ENCODE measurements around the gene NCKAP5L. TPM values are rescaled to one million over a fixed set of nuclear protein-coding genes. Genes with fewer than 3 reads are reported as not detected.

Gene NCKAP5L
- polyA plus RNA-seq, 1 donor (not counting 4 experiments of a cell fraction or from before 2014, with no cell fraction given) = 3.9 TPM

GRCh38 chr12:49811961-49812401, 16.2 kb downstream of the NCKAP5L start:
- Histone ChIP-seq H3K79me2 (ENCODE audit: control insufficient read depth, insufficient read depth, low read length) (peaks cover 18% of the 10 kb centered on the region), H3K9me3 (ENCODE audit: control insufficient read depth, low read depth, low read length) (no peaks in the 10 kb centered on the region), H3K27ac (ENCODE audit: control insufficient read depth, insufficient read depth, low read length) (no peak overlapping the region), H3K4me2 (ENCODE audit: control insufficient read depth, extremely low read depth, insufficient read depth, low read depth, low read length) (no peak overlapping the region), H3K4me3 (ENCODE audit: control insufficient read depth in 2 of 3, extremely low read depth in 1 of 3, insufficient read depth in 2 of 3, low read depth in 1 of 3, low read length in 3 of 3) (no peak overlapping the region), H2AFZ (ENCODE audit: control insufficient read depth, low read length) (no peak overlapping the region), H4K20me1 (ENCODE audit: control insufficient read depth, extremely low read depth, insufficient read depth, low read length) (peaks cover 1% of the 10 kb centered on the region), H3K36me3 (ENCODE audit: control insufficient read depth in 2 of 2, extremely low read depth in 1 of 2, insufficient read depth in 2 of 2, low read length in 2 of 2) (peaks cover 0 to 14% of the 10 kb centered on the region in 2 experiments), H3K4me1 (ENCODE audit: control insufficient read depth, extremely low read depth, insufficient read depth, low read length) (no peaks in the 10 kb centered on the region), H3K27me3 (ENCODE audit: control insufficient read depth, extremely low read depth, insufficient read depth, low read length) (no peaks in the 10 kb centered on the region), H3K9ac (ENCODE audit: control insufficient read depth, extremely low read depth, insufficient read depth, low read length) (no peak overlapping the region), H3K9me1 (ENCODE audit: control insufficient read depth, extremely low read depth, insufficient read depth, low read length) (no peaks in the 10 kb centered on the region)
- no peak for DNase-seq (ENCODE audit: low read depth, low spot score)
- dilution Hi-C loops (cut with MboI; ENCODE audit: extremely low pct_ligation_motif_present, low sequenced_read_pairs) = no loop called here
- TF ChIP-seq CTCF (optimal IDR thresholded peaks at IDR 0.05 in 1 of 3, IDR thresholded peaks at IDR 0.05 in 1 of 3, conservative IDR thresholded peaks at IDR 0.05 in 1 of 3; ENCODE audit: extremely low read depth in 1 of 3, insufficient read depth in 2 of 3, low read length in 3 of 3) (no peak), EZH2 (IDR thresholded peaks at IDR 0.05; ENCODE audit: low read length) (no peak)
- FAIRE-seq = no peak

GRCh38 chr12:49811136-49811535, 17.1 kb downstream of the NCKAP5L start:
- FAIRE-seq (no peak), DNase-seq (ENCODE audit: low read depth, low spot score) (no peak)
- dilution Hi-C loops (cut with MboI; ENCODE audit: extremely low pct_ligation_motif_present, low sequenced_read_pairs) = no loop called here
- peaks cover under 1 to 15% of the 10 kb centered on the region in 2 experiments for H3K36me3 ChIP-seq (ENCODE audit: control insufficient read depth in 2 of 2, extremely low read depth in 1 of 2, insufficient read depth in 2 of 2, low read length in 2 of 2)
- H3K27me3 ChIP-seq (ENCODE audit: control insufficient read depth, extremely low read depth, insufficient read depth, low read length) = no peaks in the 10 kb centered on the region
- H3K79me2 ChIP-seq (ENCODE audit: control insufficient read depth, insufficient read depth, low read length) = peaks cover 13% of the 10 kb centered on the region
- H3K27ac ChIP-seq (ENCODE audit: control insufficient read depth, insufficient read depth, low read length) = no peak overlapping the region
- H3K9ac ChIP-seq (ENCODE audit: control insufficient read depth, extremely low read depth, insufficient read depth, low read length) = no peak overlapping the region
- H3K4me1 ChIP-seq (ENCODE audit: control insufficient read depth, extremely low read depth, insufficient read depth, low read length) = no peaks in the 10 kb centered on the region
- no peak for TF ChIP-seq CTCF (optimal IDR thresholded peaks at IDR 0.05 in 1 of 3, IDR thresholded peaks at IDR 0.05 in 1 of 3, conservative IDR thresholded peaks at IDR 0.05 in 1 of 3; ENCODE audit: extremely low read depth in 1 of 3, insufficient read depth in 2 of 3, low read length in 3 of 3)
- H3K9me1 ChIP-seq (ENCODE audit: control insufficient read depth, extremely low read depth, insufficient read depth, low read length) = no peaks in the 10 kb centered on the region
- no peak overlapping the region for H2AFZ ChIP-seq (ENCODE audit: control insufficient read depth, low read length)
- no peak overlapping the region for H3K4me3 ChIP-seq (ENCODE audit: control insufficient read depth in 2 of 3, extremely low read depth in 1 of 3, insufficient read depth in 2 of 3, low read depth in 1 of 3, low read length in 3 of 3)
- H3K4me2 ChIP-seq (ENCODE audit: control insufficient read depth, extremely low read depth, insufficient read depth, low read depth, low read length) = no peak overlapping the region
- H4K20me1 ChIP-seq (ENCODE audit: control insufficient read depth, extremely low read depth, insufficient read depth, low read length) = peaks cover 3% of the 10 kb centered on the region
- no peaks in the 10 kb centered on the region for H3K9me3 ChIP-seq (ENCODE audit: control insufficient read depth, low read depth, low read length)
